ENCODE measurements around the gene SLC16A7. TPM values are rescaled to one million over a fixed set of nuclear protein-coding genes. Genes with fewer than 3 reads are reported as not detected.

SLC16A7 gene
- total and polyA plus RNA-seq, 2 of the 8 experiments (the other 6 are each of a cell fraction or from before 2014, with no cell fraction given), result 0.74 to 4.3 TPM

DNA sequence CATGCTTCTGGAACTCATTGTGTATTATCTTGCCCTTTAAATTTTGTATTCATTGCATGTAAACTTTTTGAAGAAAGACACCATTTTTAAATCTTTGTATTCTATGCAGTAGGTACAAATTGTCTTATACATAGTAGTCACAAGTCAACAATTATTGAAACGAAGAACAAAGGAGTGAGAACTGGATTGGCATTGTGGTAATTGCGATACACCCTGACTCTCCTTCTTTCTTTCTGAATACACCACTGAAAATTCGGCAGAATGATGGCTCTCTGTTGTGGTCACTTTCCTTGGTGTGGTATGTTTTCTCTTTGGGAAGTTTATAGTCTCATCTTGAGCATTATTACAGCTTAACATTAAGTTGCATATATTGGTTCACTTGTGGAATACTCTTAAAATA lies 34.1 kb downstream of the SLC16A7 start (continued):
- TF ChIP-seq CHD7 (IDR thresholded peaks at IDR 0.05; ENCODE audit: insufficient replicate concordance, low read length) (no peak), SRF (IDR thresholded peaks at IDR 0.05; ENCODE audit: low read depth, low read length) (no peak), MAFK (IDR thresholded peaks at IDR 0.05; ENCODE audit: low read depth, low read length) (no peak), JUND (IDR thresholded peaks at IDR 0.05; ENCODE audit: low read length) (no peak), SP2 (IDR thresholded peaks at IDR 0.05; ENCODE audit: low read length) (no peak), GABPA (IDR thresholded peaks at IDR 0.05; ENCODE audit: borderline replicate concordance, insufficient read depth, low read length) (no peak), JUN (IDR thresholded peaks at IDR 0.05; ENCODE audit: low read depth, low read length) (no peak), KDM4A (IDR thresholded peaks at IDR 0.05; ENCODE audit: low read depth, low read length, severe bottlenecking) (no peak), FOSL1 (IDR thresholded peaks at IDR 0.05; ENCODE audit: insufficient read depth, low read depth, low read length) (no peak), HDAC6 (IDR thresholded peaks at IDR 0.05; ENCODE audit: low read depth, low read length) (no peak)
- TF ChIP-seq, protein P1, sequence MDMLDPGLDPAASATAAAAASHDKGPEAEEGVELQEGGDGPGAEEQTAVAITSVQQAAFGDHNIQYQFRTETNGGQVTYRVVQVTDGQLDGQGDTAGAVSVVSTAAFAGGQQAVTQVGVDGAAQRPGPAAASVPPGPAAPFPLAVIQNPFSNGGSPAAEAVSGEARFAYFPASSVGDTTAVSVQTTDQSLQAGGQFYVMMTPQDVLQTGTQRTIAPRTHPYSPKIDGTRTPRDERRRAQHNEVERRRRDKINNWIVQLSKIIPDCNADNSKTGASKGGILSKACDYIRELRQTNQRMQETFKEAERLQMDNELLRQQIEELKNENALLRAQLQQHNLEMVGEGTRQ (IDR thresholded peaks at IDR 0.05; ENCODE audit: low read length), result no peak

Data from H1 (cell line).